GM19239 (cell line): ENCODE data around the gene NAT10.
"Not testable (repeated sequence)": the region's sequence is repeated elsewhere in the genome, so short reads cannot be mapped to it uniquely, and the experiment has no call there.

Experiments
- DNase-seq: peaks from one replicate; pipeline ENCODE4 v3.0.0; 2011; ENCODE audit warnings: low spot score; ENCODE audit not compliant: insufficient read length
- FAIRE-seq: peaks from 2 replicates; lab custom pipeline; 2011; peaks lifted over from hg19 to GRCh38; lab: Jason Lieb, UNC

The NAT10 gene

DNA sequence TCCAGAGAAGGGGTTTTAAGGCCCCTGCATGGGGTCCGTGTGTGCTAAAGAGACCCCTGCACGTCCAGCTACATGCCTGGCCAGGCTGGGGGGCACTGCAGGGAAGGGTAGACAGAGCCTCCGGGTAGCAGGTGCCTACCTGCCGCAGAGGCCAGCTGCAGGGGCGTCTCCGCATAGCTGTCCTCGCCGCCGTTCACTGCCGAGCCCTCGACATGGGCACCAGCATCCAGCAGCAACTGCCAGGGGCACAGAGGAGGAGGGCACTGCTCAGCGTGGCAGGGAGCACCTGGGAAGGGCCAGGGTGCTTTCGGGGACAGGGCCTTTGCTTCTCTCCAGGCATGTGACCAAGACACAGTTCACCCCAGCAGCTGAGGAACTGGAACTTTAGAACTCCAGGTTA is 59.7 kb downstream of the NAT10 start:
- DNase-seq (no peak), FAIRE-seq (no peak)

DNA sequence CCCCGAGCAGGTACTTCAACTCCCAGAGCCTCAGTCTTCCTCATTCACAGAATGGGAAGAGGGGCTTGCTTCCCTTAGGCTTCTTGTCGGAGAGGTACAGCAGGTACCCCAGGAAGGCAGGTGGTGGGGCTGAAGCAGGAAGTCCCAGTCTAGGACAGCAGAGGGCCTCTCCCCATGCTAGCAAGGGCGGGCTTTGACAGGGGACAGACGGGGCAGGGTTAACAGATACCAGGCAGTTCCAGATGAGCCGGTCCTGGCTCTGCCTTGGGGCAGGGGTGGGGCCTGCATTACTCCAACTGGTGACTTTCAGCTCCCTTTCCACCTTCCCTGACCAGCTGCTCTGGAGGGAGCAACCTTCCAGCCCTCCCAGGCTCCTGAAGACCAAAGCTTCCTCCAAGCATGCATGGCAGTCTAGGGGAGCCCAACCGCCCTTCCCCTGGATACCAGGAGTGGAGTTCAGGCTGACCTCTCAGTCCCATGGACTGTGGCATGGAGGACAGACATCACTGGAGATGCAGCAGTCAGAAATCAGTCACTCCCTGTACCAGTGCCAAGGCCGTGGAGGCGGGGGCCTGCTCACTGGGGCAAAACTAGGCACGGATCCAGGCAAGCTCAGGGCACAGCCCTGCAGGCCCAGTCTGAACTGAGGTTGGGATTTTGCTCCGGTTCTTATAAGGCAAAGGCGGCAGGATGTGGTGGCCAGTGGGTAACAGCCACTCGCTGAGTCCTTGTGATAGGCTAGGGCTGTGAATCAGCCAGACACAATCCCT is 60.5 kb downstream of the NAT10 start:
- no peak for FAIRE-seq
- DNase-seq: no peak

DNA sequence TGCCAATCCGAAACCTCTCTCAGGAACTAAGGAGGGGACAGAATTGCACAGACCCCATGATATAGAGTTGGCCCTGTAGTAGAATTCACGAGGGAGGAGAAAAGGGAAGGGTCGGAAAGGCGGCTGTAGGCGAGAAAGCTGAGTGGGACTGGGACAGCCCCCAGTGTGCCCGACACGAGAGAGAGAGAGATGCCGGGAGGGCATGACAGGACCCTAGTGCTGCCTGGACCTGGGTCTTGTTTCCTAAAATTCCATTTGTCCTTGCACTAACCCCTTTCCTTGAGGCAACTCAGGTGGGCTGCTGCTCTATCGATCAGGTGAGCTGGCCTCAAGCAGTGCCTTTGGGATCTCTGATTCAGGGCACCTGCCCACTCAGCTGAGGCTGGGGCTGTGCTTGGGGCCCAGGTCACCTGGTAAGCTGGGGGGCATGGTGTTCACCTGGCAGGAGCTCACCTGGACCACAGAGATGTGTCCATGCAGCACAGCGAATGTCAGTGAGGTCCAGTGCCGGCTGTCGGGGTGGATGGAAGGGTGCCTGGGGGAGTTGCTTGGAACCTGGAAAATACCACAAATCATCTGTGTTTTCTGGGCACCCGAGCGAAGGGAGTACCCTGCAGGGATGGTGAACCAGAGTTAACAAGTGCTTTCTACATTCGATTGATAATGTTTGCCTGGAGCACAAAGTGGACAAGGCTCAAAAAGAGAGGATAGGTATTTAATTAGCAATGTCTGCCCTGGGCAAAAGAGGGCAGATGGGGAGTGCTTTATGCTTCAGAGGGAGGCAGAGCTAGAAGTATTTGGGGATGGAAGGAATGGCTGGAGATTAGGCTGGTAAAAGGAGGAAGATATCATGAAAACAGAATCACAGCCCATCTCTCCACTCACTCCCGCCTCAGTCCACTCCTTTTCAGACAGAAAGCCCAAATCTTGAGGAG is 61.6 kb downstream of the NAT10 start:
- DNase-seq: no peak
- FAIRE-seq: no peak

DNA sequence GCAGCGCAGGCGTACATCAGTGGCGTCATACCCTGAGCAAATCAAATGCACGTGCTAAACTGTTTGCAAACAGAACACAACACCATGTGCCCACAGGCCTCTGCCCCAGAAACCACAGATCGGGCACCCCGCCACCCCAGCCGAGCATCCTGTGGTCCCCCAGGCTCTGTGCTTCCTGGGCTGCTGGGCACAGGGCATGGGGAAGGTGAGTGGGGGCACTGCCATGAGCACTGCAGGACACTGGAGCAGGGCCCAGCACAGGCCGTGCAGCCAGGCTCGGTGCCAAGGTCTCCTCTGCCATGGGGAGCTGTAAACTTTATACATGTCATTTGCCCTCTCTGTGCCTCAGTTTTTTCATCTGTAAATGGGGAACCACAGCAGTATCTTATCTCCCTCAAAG is 62.5 kb downstream of the NAT10 start:
- no peak for DNase-seq
- no peak for FAIRE-seq

DNA sequence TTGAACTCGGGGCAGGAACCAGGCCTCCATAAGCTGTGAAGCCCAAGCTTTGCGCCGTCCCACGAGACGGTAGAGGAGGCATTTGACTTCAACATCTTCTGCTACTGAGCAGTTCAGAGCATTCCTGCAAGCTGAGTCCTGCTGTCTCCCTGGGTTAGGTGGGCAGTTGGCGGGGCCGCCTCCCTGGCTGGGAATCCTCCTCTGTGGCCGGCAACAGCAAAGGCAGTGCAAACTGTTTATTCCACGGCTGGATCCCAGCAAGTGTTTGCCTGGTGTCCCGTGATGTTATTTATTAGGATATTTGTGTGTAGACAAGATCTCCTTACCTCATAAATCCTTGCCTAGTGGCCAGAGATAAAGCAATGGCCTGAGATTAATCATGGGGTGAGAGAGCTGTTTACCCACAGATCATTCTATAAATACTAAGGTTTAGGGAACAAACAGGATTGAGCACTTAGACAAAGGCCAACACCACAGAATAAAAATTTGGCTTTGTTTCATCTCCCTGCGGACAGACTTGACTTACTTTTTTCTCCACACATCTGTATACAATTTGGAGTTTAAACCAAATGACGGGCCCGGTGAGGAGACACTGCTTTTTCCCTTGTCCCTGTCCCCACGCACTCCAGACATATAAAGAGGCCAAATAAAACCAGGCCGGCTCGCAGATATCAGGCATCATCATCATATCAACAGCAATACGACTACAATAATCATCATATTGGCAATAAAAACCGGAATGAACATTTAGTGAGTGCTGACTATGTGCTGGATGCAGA is 63.4 kb downstream of the NAT10 start:
- FAIRE-seq: no peak
- no peak for DNase-seq

DNA sequence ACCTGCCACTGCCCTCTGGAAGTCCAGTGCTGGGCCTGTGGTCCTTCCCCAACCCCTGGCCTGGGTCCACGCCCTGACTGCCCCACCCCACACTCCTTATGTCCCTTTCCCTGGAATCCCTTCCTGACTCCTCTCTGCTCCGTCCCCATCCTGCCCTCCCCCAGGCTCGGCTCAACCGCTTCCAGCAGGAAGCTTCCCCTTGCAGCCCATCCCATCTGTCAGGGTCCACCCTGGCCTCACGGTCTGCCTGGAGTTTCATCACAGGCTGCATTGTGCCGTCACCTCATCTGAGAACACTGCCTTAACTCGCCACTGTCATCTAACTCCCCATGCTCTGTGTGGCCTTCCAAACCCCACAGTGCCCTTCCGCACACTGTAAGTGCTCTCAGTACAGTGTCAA is 64.3 kb downstream of the NAT10 start:
- FAIRE-seq (no peak), DNase-seq (no peak)

DNA sequence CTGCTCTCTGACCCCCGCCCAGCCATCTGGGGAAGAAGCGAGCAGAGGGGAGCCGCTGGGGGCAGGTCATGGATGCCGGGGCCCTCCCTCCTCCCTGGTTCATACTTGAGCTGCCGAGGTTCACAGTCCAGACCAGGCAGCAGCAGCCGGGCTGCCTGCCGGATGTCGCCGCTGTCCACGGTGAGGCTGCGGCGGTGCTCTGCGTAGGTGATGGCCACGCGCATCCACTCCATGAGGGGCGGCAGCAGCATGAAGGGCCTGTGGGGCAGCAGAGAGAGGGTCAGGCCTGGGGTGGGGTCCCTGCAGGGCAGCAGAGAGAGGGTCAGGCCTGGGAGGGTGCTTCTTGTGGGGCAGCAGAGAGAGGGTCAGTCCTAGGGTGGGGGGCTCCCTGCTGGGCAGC is 67.6 kb downstream of the NAT10 start:
- no peak for DNase-seq
- FAIRE-seq: no peak

DNA sequence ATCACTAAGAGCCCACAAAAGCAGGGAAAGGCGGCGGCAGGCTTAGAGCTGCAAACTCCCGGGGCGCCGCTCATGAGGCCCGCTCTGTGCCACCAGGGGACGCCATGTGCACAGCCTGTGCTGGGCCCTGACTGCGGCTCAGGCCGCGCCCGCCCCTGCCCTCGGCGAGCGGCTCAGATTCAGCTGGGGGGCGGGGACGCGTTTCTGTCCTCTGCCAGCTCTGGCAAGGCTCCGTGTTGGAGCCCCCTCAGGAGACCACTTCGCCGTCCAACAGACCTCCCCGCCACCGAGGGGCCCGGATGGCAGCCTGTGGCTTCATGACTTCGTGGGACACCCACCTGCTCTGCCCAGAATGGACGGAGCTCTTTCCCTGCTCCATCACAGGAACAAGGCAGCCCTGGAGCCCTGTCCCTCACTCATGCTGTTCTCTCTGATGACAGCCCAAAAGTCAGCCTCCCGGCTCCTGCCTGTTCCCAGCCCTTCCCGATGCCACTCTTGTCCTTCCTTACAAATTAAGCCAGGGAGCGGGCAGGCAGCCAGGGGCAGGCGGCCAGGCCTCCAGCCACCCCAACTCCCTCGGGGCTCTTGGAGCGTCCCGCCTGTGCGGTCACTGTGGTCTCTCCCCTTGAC is 69.1 kb downstream of the NAT10 start:
- DNase-seq (peak; percentile 87), FAIRE-seq (peak; percentile 39)

DNA sequence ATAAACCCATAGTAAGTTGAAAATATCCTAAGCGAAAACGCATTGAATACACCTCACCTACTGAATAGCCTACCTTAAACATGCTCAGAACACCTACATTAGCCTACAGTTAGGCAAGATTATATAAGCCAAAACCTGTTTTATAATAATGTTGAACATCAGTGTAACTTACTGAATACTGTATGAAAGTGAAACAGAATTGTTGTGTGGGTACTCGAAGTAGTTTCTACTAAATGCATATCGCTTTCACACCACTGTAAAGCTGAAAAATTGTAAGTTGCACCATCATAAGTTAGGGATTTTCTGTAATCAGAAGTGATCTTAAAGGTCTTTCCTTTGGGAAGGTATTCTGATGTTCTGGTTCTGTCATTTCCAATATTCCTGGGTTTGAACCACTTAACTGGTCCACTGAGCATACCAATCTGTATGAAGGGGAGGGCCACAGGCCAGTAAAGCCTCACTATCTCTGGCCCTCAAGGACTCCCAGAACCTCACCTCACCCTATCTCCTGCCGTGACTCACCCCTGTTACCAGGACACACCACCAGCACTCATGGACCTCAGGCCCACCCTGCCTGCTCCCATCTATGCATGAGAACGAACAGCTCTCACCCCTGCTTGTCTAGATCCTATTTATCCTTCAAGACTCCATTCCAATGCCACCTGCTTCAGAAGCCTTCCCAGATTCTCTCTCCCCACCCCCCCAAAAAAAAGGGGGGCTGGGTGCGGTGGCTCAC is 70.0 kb downstream of the NAT10 start:
- DNase-seq (no peak), FAIRE-seq (peak; percentile 78)

DNA sequence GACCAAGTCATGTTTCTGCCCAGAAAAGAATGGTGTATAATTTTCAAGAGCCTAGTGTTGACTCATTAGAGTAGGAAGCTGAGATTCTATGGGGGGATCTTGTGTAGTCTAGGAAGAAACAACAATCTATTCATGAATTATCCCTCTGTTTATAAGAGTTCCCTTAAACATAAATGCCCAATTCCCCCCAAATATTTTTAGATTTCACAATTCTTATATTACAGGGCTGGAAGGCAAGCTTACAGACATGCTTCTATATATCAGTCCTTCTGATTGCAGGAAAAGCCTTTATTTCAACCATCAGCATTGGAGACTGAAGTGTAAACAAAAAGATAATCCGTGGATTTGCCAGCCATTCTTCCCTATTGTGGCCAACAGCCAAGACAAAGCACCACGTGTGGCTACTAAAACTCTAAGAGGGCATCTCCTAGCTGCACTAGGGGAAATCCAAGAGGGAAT is 71.4 kb downstream of the NAT10 start:
- FAIRE-seq (no peak), DNase-seq (no peak)

DNA sequence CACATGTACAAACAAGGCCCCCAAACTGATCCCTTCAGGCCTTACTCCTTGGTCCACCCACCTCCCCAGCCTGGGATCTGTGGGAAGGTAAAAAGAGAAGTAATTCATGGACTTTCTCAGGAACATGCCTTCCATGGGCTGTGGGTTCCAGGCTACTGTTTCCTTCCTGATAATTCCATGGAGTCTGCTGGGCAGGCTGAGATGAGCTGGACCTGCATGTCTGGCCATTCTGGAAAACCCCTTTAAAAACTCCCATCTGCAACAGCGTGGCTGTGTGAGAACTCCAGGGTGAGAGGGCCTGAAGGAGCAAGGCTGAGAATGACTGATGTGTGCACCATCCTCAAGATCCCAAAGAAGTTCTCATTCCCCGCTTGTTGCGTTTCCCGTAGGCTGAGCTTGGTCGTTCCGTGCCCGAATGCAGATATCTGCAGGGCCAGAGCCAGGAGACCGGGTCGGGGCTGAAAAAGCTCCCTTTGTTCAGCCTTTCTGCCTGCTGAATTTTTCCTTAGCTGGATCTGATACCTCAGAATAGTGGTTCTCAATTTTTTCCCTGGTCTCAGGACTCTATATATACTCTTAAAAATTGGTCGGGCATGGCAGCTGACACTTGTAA is 72.9 kb downstream of the NAT10 start:
- DNase-seq (no peak), FAIRE-seq (no peak)

DNA sequence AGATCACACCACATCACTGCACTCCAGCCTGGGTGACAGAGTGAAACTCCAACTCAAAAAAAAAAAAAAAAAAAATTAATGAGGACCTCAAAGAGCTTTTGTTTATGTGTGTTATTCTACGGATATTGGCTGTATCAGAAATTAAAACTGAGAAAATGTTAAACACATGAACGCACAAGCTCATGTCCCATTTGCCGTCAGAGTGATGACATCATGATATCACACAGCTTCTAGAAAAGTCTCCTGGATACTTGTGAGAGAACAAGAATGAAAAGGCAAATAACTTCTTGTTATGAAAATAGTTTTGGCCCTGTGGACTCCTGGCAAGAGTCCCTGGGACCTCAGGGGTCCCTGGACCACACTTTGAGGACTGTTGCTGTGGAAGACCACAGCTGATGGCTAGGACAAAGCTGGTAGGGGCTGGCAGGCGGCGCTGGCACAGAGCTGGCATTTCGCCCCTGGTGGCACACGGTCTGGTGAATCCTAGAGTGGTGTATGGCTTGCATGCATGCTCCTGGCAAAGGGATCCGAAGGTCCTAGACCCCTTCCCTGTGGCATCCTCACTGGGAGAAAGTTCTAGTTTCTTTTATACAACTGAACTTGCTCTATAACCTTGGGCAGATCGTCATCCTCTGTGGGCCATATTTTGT is 73.7 kb downstream of the NAT10 start:
- no peak for FAIRE-seq
- no peak for DNase-seq

DNA sequence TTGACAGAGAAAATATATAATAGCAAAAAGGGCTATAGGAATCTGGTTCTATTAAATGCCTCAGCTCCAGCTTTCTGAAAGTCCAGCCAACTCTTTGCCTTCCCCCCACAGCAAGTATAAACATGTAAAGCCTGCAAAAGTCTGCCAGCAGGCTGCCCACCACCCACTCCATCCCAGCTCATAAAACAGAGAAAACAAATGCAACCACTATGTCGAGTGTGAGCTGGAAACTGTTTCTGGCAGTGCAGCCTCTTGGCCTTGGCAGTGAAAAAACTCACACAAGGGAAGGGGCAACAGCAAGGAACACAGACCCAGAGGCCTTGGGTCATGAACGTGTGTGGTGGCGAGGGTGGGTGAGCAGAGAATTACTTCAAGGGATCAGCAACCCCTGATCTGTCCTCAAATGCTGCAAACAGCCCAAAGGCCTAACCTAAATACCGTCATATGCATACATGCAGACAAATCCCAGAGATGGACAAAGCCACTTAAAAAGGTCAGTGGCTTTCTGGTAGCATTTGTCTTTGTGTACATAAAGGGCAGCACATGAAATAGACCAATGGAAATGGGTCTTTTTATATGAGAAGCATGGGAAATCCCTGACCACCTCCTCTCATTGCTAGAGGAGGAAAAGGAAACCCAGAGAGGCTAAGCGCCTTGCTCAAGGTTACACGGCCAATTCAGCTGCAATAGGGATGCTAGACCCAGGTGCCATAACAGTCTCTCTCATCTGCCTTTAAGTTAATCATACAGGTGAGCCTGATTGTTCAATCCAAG is 74.8 kb downstream of the NAT10 start:
- DNase-seq (no peak), FAIRE-seq (no peak)

DNA sequence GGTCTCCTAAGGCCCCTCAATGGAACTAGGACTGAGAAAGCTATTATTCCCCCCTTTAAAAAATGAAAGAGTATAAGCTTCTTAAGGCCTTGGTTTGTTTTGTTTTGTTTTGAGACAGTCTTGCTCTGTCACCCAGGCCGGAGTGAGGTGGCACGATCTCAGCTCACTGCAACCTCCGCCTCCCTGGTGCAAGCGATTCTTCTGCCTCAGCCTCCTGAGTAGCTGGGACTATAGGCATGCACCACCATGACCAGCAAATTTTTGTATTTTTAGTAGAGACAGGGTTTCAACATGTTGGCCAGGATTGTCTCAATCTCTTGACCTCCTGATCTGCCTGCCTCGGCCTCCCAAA is 75.4 kb downstream of the NAT10 start:
- not testable (repeated sequence) for FAIRE-seq

DNA sequence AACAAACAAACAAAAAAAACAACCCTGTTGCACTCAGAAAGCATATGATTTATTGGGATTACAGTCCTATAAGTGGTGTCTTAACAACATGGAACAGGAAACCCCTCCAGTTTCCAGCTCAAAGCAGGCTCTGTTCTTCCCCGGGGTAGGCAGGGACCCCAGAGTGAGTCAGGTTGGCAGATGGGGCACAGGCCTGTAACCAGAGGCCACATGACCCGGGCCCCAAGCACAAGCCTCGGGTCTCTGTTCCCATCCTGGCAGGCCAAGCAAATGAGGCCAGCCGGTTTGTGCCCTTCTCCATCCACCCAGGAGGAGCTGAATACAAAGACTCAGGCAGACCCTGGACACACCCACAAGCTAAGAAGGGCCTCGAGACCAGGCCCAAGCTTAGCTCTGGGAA is 75.8 kb downstream of the NAT10 start:
- FAIRE-seq: no peak
- no peak for DNase-seq

More for the DNA sequence above, 75.4 kb downstream of the NAT10 start:
- not testable (repeated sequence) for DNase-seq

DNA sequence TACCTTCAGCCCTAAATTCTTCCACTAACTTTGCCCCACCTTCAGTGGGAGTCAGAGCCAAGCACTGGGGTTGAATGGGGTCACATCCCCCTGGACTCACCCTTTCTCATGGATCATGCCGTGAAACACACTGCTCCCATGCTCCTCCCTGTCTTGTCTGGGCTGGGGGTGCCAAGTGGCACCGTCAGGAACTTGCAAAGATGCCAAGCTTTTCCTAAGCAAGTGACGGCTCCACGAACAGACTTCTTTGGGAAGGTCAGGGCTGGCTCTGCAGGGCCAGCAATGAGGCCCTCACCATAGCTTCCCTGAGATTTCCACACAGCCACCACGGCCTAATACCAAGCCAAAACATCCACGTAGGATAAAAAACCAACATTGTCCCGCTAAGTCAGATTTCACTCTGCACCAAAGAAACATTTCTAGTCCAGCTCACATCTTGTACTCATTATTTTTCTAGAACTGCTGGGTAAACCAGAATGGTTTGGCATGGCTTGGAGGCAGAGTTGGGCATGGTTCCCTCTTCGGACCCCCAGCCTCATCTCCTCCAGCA is 76.5 kb downstream of the NAT10 start:
- FAIRE-seq (no peak), DNase-seq (no peak)

DNA sequence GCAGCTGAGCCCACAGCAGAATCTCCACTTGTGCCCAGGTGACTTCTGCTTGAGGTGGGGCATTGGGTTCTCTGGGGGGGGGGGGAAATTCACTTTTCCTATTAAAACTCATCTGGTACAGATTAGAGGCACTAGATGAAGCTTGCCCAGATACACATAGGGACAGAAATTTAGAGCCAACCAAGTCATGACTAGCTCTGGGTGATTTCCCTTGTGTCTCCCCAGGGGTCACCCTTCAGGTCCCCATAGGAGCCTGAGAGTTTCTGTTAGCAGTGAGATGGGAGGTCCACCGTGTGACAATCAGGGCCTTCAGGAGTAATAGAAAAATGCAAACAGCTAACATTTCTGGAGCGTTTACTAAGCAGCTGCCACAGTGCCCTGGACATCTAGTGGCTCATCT is 77.0 kb downstream of the NAT10 start:
- FAIRE-seq (no peak), DNase-seq (no peak)
